HG02885 (cell line): Measurements from ENCODE around the gene NDUFA13.

Experiments used
- ATAC-seq: cut with Tn5 transposase; IDR thresholded peaks from one replicate; pipeline ENCODE4 v1.9.1; 2021; ENCODE audit warnings: mild to moderate bottlenecking; ENCODE audit not compliant: unreplicated experiment, poor library complexity

The NDUFA13 gene

GRCh38 chr19:19488875-19489690 lies 26.9 kb upstream of the NDUFA13 start:
- peak; percentile 51 for ATAC-seq

GRCh38 chr19:19489804-19490204 lies 26.2 kb upstream of the NDUFA13 start:
- no peak for ATAC-seq

- peak; percentile 41 for ATAC-seq
These were observed 25.6 kb upstream of the NDUFA13 start for GRCh38 chr19:19490214-19490968.

GRCh38 chr19:19491321-19492025 lies 24.6 kb upstream of the NDUFA13 start:
- ATAC-seq = no peak

- ATAC-seq = no peak
These were observed 23.9 kb upstream of the NDUFA13 start for GRCh38 chr19:19492026-19492610.

- ATAC-seq = no peak
These were observed 22.0 kb upstream of the NDUFA13 start for GRCh38 chr19:19493841-19494546.

- no peak for ATAC-seq
These were observed 20.1 kb upstream of the NDUFA13 start for GRCh38 chr19:19495614-19496603.

GRCh38 chr19:19498255-19498991 lies 17.6 kb upstream of the NDUFA13 start:
- no peak for ATAC-seq

- no peak for ATAC-seq
These were observed 16.6 kb upstream of the NDUFA13 start for GRCh38 chr19:19499272-19499995.

- no peak for ATAC-seq
These were observed 14.9 kb upstream of the NDUFA13 start for GRCh38 chr19:19500975-19501644.

GRCh38 chr19:19501798-19502197 lies 14.2 kb upstream of the NDUFA13 start:
- ATAC-seq = no peak

- ATAC-seq = no peak
These were observed 13.7 kb upstream of the NDUFA13 start for GRCh38 chr19:19502281-19502680.

GRCh38 chr19:19502808-19503602 lies 13.0 kb upstream of the NDUFA13 start:
- ATAC-seq = no peak

GRCh38 chr19:19504754-19505668 lies 11.0 kb upstream of the NDUFA13 start:
- ATAC-seq = no peak

GRCh38 chr19:19505669-19506326 lies 10.2 kb upstream of the NDUFA13 start:
- no peak for ATAC-seq
